IMR-90 (cell line): ENCODE data around the gene ADAMTS19. TPM values are rescaled to one million over a fixed set of nuclear protein-coding genes. Genes with fewer than 3 reads are reported as not detected.

Experiments
- ATAC-seq: fragments of 200-7000 bp; cut with Tn5 transposase; 2 replicates; pipeline ENCODE4 v1.9.1; 2020; ENCODE audit warnings: low read depth, mild to moderate bottlenecking, moderate library complexity
- BruUV-seq: library from RNA; stranded (reverse); fragments of 400-500 nt; replicated peaks from 2 replicates; lab custom pipeline; 2021; lab: Mats Ljungman, UMichigan
- CTCF ChIA-PET: fragments of 300-600 bp; formaldehyde crosslinking; extraction: SDS; loops from one replicate; lab custom pipeline; 2021; ENCODE audit warnings: antibody characterized with exemption; lab: Yijun Ruan, JAX
- POLR2A ChIA-PET: fragments of 300-600 bp; sonication (Branson Sonifier 250); formaldehyde crosslinking; loops from one replicate; lab custom pipeline; 2022; ENCODE audit warnings: antibody characterized with exemption; ENCODE audit not compliant: unreplicated experiment; lab: Charles Lee
- DNase-seq: peaks from one replicate; pipeline ENCODE4 v3.0.0; 2013
- H2AFZ ChIP-seq: replicated peaks from 2 replicates; pipeline ENCODE3; 2013; ENCODE audit warnings: low read length, mild to moderate bottlenecking; ENCODE audit not compliant: poor library complexity
- H2AK5ac ChIP-seq: 2 replicates; pipeline ENCODE4 v1.6.1; 2013; ENCODE audit warnings: low read depth, low read length, inconsistent platforms
- H2AK9ac ChIP-seq: replicated peaks from 2 replicates; pipeline ENCODE3; 2013; ENCODE audit warnings: mild to moderate bottlenecking, low read depth, low read length, moderate library complexity; ENCODE audit not compliant: poor library complexity
- H2BK120ac ChIP-seq: 2 replicates; pipeline ENCODE4 v1.6.1; 2013; ENCODE audit warnings: low read depth, low read length, inconsistent platforms
- H2BK15ac ChIP-seq: 3 replicates; pipeline ENCODE4 v1.6.1; 2013; ENCODE audit warnings: low read depth, low read length, inconsistent platforms
- H2BK20ac ChIP-seq: 2 replicates; pipeline ENCODE4 v1.6.1; 2013; ENCODE audit warnings: low read depth, mild to moderate bottlenecking, inconsistent platforms, low read length, moderate library complexity
- H2BK5ac ChIP-seq: 2 replicates; pipeline ENCODE4 v1.6.1; 2013; ENCODE audit warnings: mild to moderate bottlenecking, low read depth, low read length, inconsistent platforms; ENCODE audit not compliant: poor library complexity, severe bottlenecking
- H3K14ac ChIP-seq: replicated peaks from 2 replicates; pipeline ENCODE4 v1.6.1; 2013; ENCODE audit warnings: low read depth, low read length, inconsistent platforms
- H3K18ac ChIP-seq: 2 replicates; pipeline ENCODE4 v1.6.1; 2013; ENCODE audit warnings: low read depth, low read length, control low read depth
- H3K23ac ChIP-seq: 2 replicates; pipeline ENCODE4 v1.6.1; 2013; ENCODE audit warnings: low read depth, low read length, inconsistent platforms
- H3K27ac ChIP-seq: 2 replicates; pipeline ENCODE4 v1.5.1; 2013; ENCODE audit warnings: mild to moderate bottlenecking, control low read depth, low read length; ENCODE audit not compliant: insufficient read depth
- H3K27me3 ChIP-seq: 2 replicates; pipeline ENCODE4 v1.6.1; 2013; ENCODE audit warnings: low read length; ENCODE audit not compliant: control insufficient read depth, insufficient read depth
- H3K36me3 ChIP-seq: 2 replicates; pipeline ENCODE4 v1.6.1; 2013; ENCODE audit warnings: low read length, mixed read lengths; ENCODE audit not compliant: control insufficient read depth, insufficient read depth
- H3K4ac ChIP-seq: 2 replicates; pipeline ENCODE4 v1.6.1; 2013; ENCODE audit warnings: low read depth, low read length, inconsistent platforms
- H3K4me1 ChIP-seq: 2 replicates; pipeline ENCODE4 v1.6.1; 2013; ENCODE audit warnings: low read length, mixed read lengths; ENCODE audit not compliant: control insufficient read depth, insufficient read depth
- H3K4me2 ChIP-seq: 2 replicates; pipeline ENCODE4 v1.6.1; 2013; ENCODE audit warnings: low read depth, mild to moderate bottlenecking, control low read depth, low read length, moderate library complexity
- H3K4me3 ChIP-seq: 2 replicates; pipeline ENCODE4 v1.5.1; 2013; ENCODE audit warnings: low read depth, mild to moderate bottlenecking, control low read depth, low read length, moderate library complexity; ENCODE audit not compliant: insufficient read depth
- H3K56ac ChIP-seq: 2 replicates; pipeline ENCODE4 v1.6.1; 2013; ENCODE audit warnings: low read length, inconsistent platforms; ENCODE audit not compliant: insufficient read depth; ENCODE audit errors: extremely low read depth
- H3K79me1 ChIP-seq, 2 experiments: 2 replicates each; pipeline ENCODE4 v1.6.1; 2013; ENCODE audit warnings: low read length in 2 of 2, inconsistent platforms in 1 of 2, low read depth in 1 of 2
- H3K9ac ChIP-seq: 2 replicates; pipeline ENCODE4 v1.6.1; 2013; ENCODE audit warnings: low read depth, low read length, control low read depth
- H3K9me1 ChIP-seq: 2 replicates; pipeline ENCODE4 v1.6.1; 2013; ENCODE audit warnings: low read length, inconsistent platforms; ENCODE audit not compliant: insufficient read depth
- H3K9me3 ChIP-seq: 2 replicates; pipeline ENCODE4 v1.6.1; 2013; ENCODE audit warnings: low read length; ENCODE audit not compliant: control insufficient read depth, insufficient read depth
- H4K20me1 ChIP-seq: 2 replicates; pipeline ENCODE4 v1.6.1; 2013; ENCODE audit warnings: low read length, inconsistent platforms; ENCODE audit not compliant: insufficient read depth
- H4K5ac ChIP-seq: 2 replicates; pipeline ENCODE4 v1.6.1; 2013; ENCODE audit warnings: mild to moderate bottlenecking, low read depth, low read length, control low read depth
- H4K8ac ChIP-seq, 2 experiments: 2 replicates each; pipeline ENCODE4 v1.6.1; 2013; ENCODE audit warnings: low read depth in 2 of 2, low read length in 2 of 2, control low read depth in 1 of 2, inconsistent platforms in 1 of 2
- H4K91ac ChIP-seq: 2 replicates; pipeline ENCODE4 v1.6.1; 2013; ENCODE audit warnings: low read depth, low read length, inconsistent platforms; ENCODE audit not compliant: insufficient read depth
- BHLHE40 ChIP-seq: fragments of 150-350 bp; IDR thresholded peaks from 2 replicates; pipeline ENCODE4 v1.6.1; 2016; ENCODE audit warnings: mild to moderate bottlenecking, low read depth, low read length
- CEBPB ChIP-seq: IDR thresholded peaks from 2 replicates; pipeline ENCODE4 v1.6.1; 2012; ENCODE audit warnings: low read depth, low read length, improper control_type of control experiment
- CHD1 ChIP-seq: IDR thresholded peaks from 2 replicates; pipeline ENCODE4 v1.6.1; 2012; ENCODE audit warnings: low read depth, low read length, improper control_type of control experiment
- MAFK ChIP-seq: IDR thresholded peaks from 2 replicates; pipeline ENCODE4 v1.6.1; 2012; ENCODE audit warnings: low read depth, low read length, improper control_type of control experiment
- MAZ ChIP-seq: IDR thresholded peaks from 2 replicates; pipeline ENCODE4 v1.6.1; 2012; ENCODE audit warnings: low read depth, mild to moderate bottlenecking, low read length, improper control_type of control experiment, moderate library complexity, borderline replicate concordance
- MXI1 ChIP-seq: IDR thresholded peaks from 2 replicates; pipeline ENCODE4 v1.6.1; 2012; ENCODE audit warnings: low read depth, mild to moderate bottlenecking, low read length, moderate library complexity, borderline replicate concordance
- NFE2L2 ChIP-seq: fragments of 150-350 bp; IDR thresholded peaks from 2 replicates; pipeline ENCODE4 v1.6.1; 2016; ENCODE audit warnings: low read depth, mild to moderate bottlenecking, low read length
- POLR2A ChIP-seq: IDR thresholded peaks from 2 replicates; pipeline ENCODE4 v1.6.1; 2012; ENCODE audit warnings: mild to moderate bottlenecking, low read depth, low read length
- RAD21 ChIP-seq: IDR thresholded peaks from 2 replicates; pipeline ENCODE4 v1.6.1; 2012; ENCODE audit warnings: low read length, improper control_type of control experiment
- RCOR1 ChIP-seq: IDR thresholded peaks from 2 replicates; pipeline ENCODE4 v1.6.1; 2012; ENCODE audit warnings: mild to moderate bottlenecking, low read length, improper control_type of control experiment; ENCODE audit not compliant: insufficient replicate concordance
- RFX5 ChIP-seq: IDR thresholded peaks from 2 replicates; pipeline ENCODE4 v1.8.0; 2012; ENCODE audit warnings: low read depth, mild to moderate bottlenecking, low read length, moderate library complexity
- SMC3 ChIP-seq: fragments of 150-350 bp; IDR thresholded peaks from 2 replicates; pipeline ENCODE4 v1.6.1; 2016; ENCODE audit warnings: low read depth, mild to moderate bottlenecking, antibody characterized with exemption, low read length, moderate library complexity
- WGBS, 2 experiments: methylation state at CpG; one replicate each; pipeline versions ENCODE4 v1.1.5 to v1.1.7; 2013; ENCODE audit warnings: missing lambda C conversion rate in 2 of 2; ENCODE audit not compliant: insufficient read length in 1 of 2; ENCODE audit errors: extremely low coverage in 2 of 2; 5-methylcytosine and 5-hydroxymethylcytosine counted together
- dilution Hi-C: fragments of 300-500 bp; cut with HindIII; formaldehyde crosslinking; loops from one replicate; pipeline ENCODE4 v1.14.3; 2018; ENCODE audit warnings: low sequenced_read_pairs; ENCODE audit not compliant: unreplicated experiment
- in situ Hi-C: fragments of 300-500 bp; cut with MboI; formaldehyde crosslinking; loops from 3 replicates; pipeline ENCODE4 v1.14.3; 2019; ENCODE audit warnings: low sequenced_read_pairs, inconsistent platforms, mixed read lengths
- intact Hi-C: fragments of 100-400 bp; cut with micrococcal nuclease; formaldehyde crosslinking; loops from 2 replicates; pipeline ENCODE4 v1.10.0; 2022
- polyA plus RNA-seq, 3 experiments: library from polyadenylated mRNA; depleted of rRNA; stranded (reverse); fragments of >200 nt; gene quantifications; 2 replicates each; pipeline ENCODE4 v1.2.3, GENCODE V29; 2012; ENCODE audit warnings: low replicate concordance in 1 of 3
- total RNA-seq: library from RNA; depleted of rRNA; stranded (reverse); fragments of >200 nt; gene quantifications from 2 replicates; pipeline ENCODE4 v1.2.3, GENCODE V29; 2012
- TF ChIP-seq, protein P1 (sequence below): fragments of 150-350 bp; IDR thresholded peaks from 2 replicates; pipeline ENCODE4 v1.6.1; 2016; ENCODE audit warnings: low read depth, mild to moderate bottlenecking, low read length, moderate library complexity, borderline replicate concordance
- TF ChIP-seq, protein P2 (sequence below): fragments of 150-350 bp; IDR thresholded peaks from 2 replicates; pipeline ENCODE4 v1.6.1; 2017; ENCODE audit warnings: mild to moderate bottlenecking, antibody characterized with exemption, low read length, low read depth
- TF ChIP-seq, protein P3 (sequence below): conservative IDR thresholded peaks from 2 replicates; pipeline ENCODE4 v1.5.1; 2012; ENCODE audit warnings: mild to moderate bottlenecking, low read depth, low read length, improper control_type of control experiment

The ADAMTS19 gene
- total and polyA plus RNA-seq, 2 of the 4 experiments (the other 2 are of a cell fraction) = under 0.01 to 0.17 TPM

DNA sequence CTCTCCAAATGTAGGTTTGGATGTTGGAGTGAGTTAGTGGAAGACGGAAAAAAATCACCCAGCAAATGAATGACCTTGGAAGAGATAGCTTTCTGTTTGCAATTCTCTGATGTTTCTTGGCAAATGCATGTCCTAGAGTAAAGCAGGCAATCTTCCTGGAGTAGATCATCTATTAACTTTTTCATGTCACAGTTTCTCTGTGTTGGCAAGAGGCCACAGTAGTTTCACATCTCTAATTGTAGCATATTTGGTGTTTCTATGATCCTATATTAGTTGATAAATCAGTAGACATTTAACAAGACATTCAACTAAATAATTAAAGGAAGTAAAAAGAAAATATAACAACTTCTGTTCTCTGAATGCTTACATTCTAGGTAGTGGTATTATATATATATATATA, 149.6 kb downstream of the ADAMTS19 start:
- Histone ChIP-seq H3K4me1 (no peaks in the 10 kb centered on the region), H4K5ac (no peak overlapping the region), H2BK120ac (no peak overlapping the region), H3K79me1 (no peaks in the 10 kb centered on the region), H4K20me1 (no peaks in the 10 kb centered on the region), H2BK5ac (no peak overlapping the region), H2AK9ac (no peak overlapping the region), H3K18ac (no peak overlapping the region), H3K9me1 (no peaks in the 10 kb centered on the region), H3K4me3 (no peak overlapping the region), H2AFZ (no peak overlapping the region), H4K8ac (no peak overlapping the region), H3K14ac (no peak overlapping the region), H3K56ac (no peak overlapping the region), H3K4me2 (no peak overlapping the region), H3K27me3 (no peaks in the 10 kb centered on the region), H2BK20ac (no peak overlapping the region), H3K23ac (no peak overlapping the region), H4K91ac (no peak overlapping the region), H3K9me3 (no peaks in the 10 kb centered on the region), H3K36me3 (no peaks in the 10 kb centered on the region), H3K9ac (no peak overlapping the region), H3K27ac (no peak overlapping the region), H2AK5ac (no peak overlapping the region), H3K4ac (no peak overlapping the region), H2BK15ac (no peak overlapping the region)
- in situ Hi-C loops = no loop called here
- intact Hi-C loops = no loop called here
- DNase-seq = no peak
- no CpG with 5 or more reads among the region's 1 CpG for WGBS, 2 experiments
- dilution Hi-C loops = no loop called here
- ATAC-seq = no peak
- no peak for TF ChIP-seq CHD1
- TF ChIP-seq, protein P1, sequence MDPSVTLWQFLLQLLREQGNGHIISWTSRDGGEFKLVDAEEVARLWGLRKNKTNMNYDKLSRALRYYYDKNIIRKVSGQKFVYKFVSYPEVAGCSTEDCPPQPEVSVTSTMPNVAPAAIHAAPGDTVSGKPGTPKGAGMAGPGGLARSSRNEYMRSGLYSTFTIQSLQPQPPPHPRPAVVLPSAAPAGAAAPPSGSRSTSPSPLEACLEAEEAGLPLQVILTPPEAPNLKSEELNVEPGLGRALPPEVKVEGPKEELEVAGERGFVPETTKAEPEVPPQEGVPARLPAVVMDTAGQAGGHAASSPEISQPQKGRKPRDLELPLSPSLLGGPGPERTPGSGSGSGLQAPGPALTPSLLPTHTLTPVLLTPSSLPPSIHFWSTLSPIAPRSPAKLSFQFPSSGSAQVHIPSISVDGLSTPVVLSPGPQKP = no peak
- TF ChIP-seq RFX5 = no peak
- no peak for TF ChIP-seq MXI1
- TF ChIP-seq RAD21 = no peak
- TF ChIP-seq, protein P2, sequence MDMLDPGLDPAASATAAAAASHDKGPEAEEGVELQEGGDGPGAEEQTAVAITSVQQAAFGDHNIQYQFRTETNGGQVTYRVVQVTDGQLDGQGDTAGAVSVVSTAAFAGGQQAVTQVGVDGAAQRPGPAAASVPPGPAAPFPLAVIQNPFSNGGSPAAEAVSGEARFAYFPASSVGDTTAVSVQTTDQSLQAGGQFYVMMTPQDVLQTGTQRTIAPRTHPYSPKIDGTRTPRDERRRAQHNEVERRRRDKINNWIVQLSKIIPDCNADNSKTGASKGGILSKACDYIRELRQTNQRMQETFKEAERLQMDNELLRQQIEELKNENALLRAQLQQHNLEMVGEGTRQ = no peak
- TF ChIP-seq POLR2A = no peak
- no peak for TF ChIP-seq SMC3
- no peak for TF ChIP-seq MAFK
- TF ChIP-seq NFE2L2 = no peak
- TF ChIP-seq RCOR1 = no peak
- TF ChIP-seq BHLHE40 = no peak
- TF ChIP-seq, protein P3, sequence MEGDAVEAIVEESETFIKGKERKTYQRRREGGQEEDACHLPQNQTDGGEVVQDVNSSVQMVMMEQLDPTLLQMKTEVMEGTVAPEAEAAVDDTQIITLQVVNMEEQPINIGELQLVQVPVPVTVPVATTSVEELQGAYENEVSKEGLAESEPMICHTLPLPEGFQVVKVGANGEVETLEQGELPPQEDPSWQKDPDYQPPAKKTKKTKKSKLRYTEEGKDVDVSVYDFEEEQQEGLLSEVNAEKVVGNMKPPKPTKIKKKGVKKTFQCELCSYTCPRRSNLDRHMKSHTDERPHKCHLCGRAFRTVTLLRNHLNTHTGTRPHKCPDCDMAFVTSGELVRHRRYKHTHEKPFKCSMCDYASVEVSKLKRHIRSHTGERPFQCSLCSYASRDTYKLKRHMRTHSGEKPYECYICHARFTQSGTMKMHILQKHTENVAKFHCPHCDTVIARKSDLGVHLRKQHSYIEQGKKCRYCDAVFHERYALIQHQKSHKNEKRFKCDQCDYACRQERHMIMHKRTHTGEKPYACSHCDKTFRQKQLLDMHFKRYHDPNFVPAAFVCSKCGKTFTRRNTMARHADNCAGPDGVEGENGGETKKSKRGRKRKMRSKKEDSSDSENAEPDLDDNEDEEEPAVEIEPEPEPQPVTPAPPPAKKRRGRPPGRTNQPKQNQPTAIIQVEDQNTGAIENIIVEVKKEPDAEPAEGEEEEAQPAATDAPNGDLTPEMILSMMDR = no peak
- TF ChIP-seq CEBPB = no peak
- TF ChIP-seq MAZ = no peak
- CTCF ChIA-PET = no interaction called here
- BruUV-seq = no TSS peak
- POLR2A ChIA-PET = no interaction called here
